Panc1 (cell line): Measurements from ENCODE around the gene IRGC. TPM values are rescaled to one million over a fixed set of nuclear protein-coding genes. Genes with fewer than 3 reads are reported as not detected.

ENCODE experiments used
- ATAC-seq: fragments of 200-7000 bp; cut with Tn5 transposase; 2 replicates; pipeline ENCODE4 v1.9.1; 2020; ENCODE audit warnings: mild to moderate bottlenecking, moderate library complexity
- BruUV-seq: library from RNA; stranded (reverse); fragments of 400-500 nt; replicated peaks from 2 replicates; lab custom pipeline; 2021; lab: Mats Ljungman, UMichigan
- CTCF ChIA-PET: fragments of 300-600 bp; sonication (Branson Sonifier 250); formaldehyde crosslinking; loops from one replicate; lab custom pipeline; 2022; ENCODE audit warnings: antibody characterized with exemption; lab: Charles Lee
- POLR2A ChIA-PET: fragments of 300-600 bp; sonication (Branson Sonifier 250); formaldehyde crosslinking; loops from one replicate; lab custom pipeline; 2022; ENCODE audit warnings: antibody characterized with exemption; lab: Charles Lee
- DNase-seq: peaks from one replicate; pipeline ENCODE4 v3.0.0-alpha.2; 2010; ENCODE audit warnings: low read depth, low spot score
- H3K27ac ChIP-seq: 2 replicates; pipeline ENCODE4 v1.5.1; 2011; ENCODE audit warnings: mild to moderate bottlenecking, low read length, inconsistent platforms
- H3K27me3 ChIP-seq: fragments of 200-500 bp; sonication (Bioruptor generic); 2 replicates; pipeline ENCODE4 v1.6.0; 2014; ENCODE audit warnings: low read length, inconsistent platforms; ENCODE audit not compliant: control insufficient read depth, insufficient read depth
- H3K36me3 ChIP-seq: fragments of 200-500 bp; sonication (Bioruptor generic); 2 replicates; pipeline ENCODE4 v1.5.1; 2014; ENCODE audit warnings: inconsistent platforms, mild to moderate bottlenecking, low read length, moderate library complexity; ENCODE audit not compliant: control insufficient read depth, insufficient read depth
- H3K4me1 ChIP-seq: 2 replicates; pipeline ENCODE4 v1.5.1; 2011; ENCODE audit warnings: inconsistent platforms, mild to moderate bottlenecking, low read length, moderate library complexity; ENCODE audit not compliant: control insufficient read depth, insufficient read depth
- H3K4me3 ChIP-seq, 2 experiments: 2 replicates each; pipeline ENCODE4 v1.5.1; 2011 to 2012; ENCODE audit warnings: low read depth in 2 of 2, low read length in 2 of 2, mild to moderate bottlenecking in 2 of 2, inconsistent platforms in 1 of 2, moderate library complexity in 1 of 2
- H3K9me3 ChIP-seq: fragments of 200-500 bp; sonication (Bioruptor generic); 2 replicates; pipeline ENCODE4 v1.5.1; 2014; ENCODE audit warnings: low read depth, mild to moderate bottlenecking, inconsistent platforms, low read length, moderate library complexity; ENCODE audit not compliant: control insufficient read depth, insufficient read depth
- CTCF ChIP-seq: fragments of 450-650 bp; IDR thresholded peaks from 2 replicates; pipeline ENCODE4 v1.5.1; 2017; ENCODE audit warnings: mild to moderate bottlenecking
- POLR2AphosphoS5 ChIP-seq: IDR thresholded peaks from 2 replicates; pipeline ENCODE4 v1.6.1; 2012; ENCODE audit warnings: mild to moderate bottlenecking, low read depth, low read length, moderate library complexity
- REST ChIP-seq, 2 experiments: IDR thresholded peaks; 2 replicates each; pipeline ENCODE4 v1.6.1; 2011 to 2012; ENCODE audit warnings: low read depth in 2 of 2, control low read depth in 1 of 2, low read length in 1 of 2, mild to moderate bottlenecking in 1 of 2, moderate library complexity in 1 of 2; ENCODE audit not compliant: insufficient read depth in 1 of 2
- SIN3A ChIP-seq: IDR thresholded peaks from 2 replicates; pipeline ENCODE4 v1.6.1; 2012; ENCODE audit warnings: low read depth, mild to moderate bottlenecking, low read length, moderate library complexity, borderline replicate concordance; ENCODE audit not compliant: insufficient read depth
- TCF7L2 ChIP-seq: IDR thresholded peaks from 2 replicates; pipeline ENCODE4 v1.6.1; 2011; ENCODE audit warnings: mild to moderate bottlenecking, low read depth, low read length, inconsistent platforms
- in situ Hi-C: cut with HindIII; loops from 2 replicates; pipeline ENCODE4 v1.10.0; 2016; ENCODE audit warnings: low sequenced_read_pairs, low pct_unique_long_range_greater_than_20kb
- intact Hi-C: fragments of 100-400 bp; cut with micrococcal nuclease; formaldehyde crosslinking; loops from one replicate; pipeline ENCODE4 v1.10.0; 2022; ENCODE audit not compliant: unreplicated experiment
- total RNA-seq: library from RNA; stranded (reverse); gene quantifications from one replicate; pipeline ENCODE4 v1.2.1, GENCODE V29; 2021; ENCODE audit not compliant: unreplicated experiment

IRGC gene
- total RNA-seq, 1 experiment from 2014 or later: not detected

GRCh38 chr19:43705729-43706128 lies 10.1 kb upstream of the IRGC start:
- intact Hi-C loops: no loop called here
- H3K9me3 ChIP-seq: no peaks in the 10 kb centered on the region
- in situ Hi-C loops: no loop called here
- ATAC-seq (no peak), DNase-seq (no peak)
- H3K27me3 ChIP-seq: no peaks in the 10 kb centered on the region
- H3K27ac ChIP-seq: no peak overlapping the region
- no TSS peak for BruUV-seq
- TF ChIP-seq TCF7L2 (no peak), REST (IDR thresholded peaks at IDR 0.05; ENCODE audit: insufficient read depth in 1 of 2, low read depth in 2 of 2, low read length in 1 of 2) (no peak), SIN3A (no peak), CTCF (no peak), POLR2AphosphoS5 (no peak)
- H3K4me3 ChIP-seq: no peak overlapping the region
- H3K4me1 ChIP-seq: no peaks in the 10 kb centered on the region; the same call in 1 of the 2 replicates
- ChIA-PET POLR2A (no interaction called here), CTCF (interaction anchor here (0.7 kb wide), 1 partner anchor 31 kb away, joined by 13 read pairs; no protein-coding TSS in a partner anchor)
- no peaks in the 10 kb centered on the region for H3K36me3 ChIP-seq

GRCh38 chr19:43707158-43707712 lies 8.6 kb upstream of the IRGC start:
- ChIA-PET POLR2A (no interaction called here), CTCF (no interaction called here)
- no peak overlapping the region for H3K4me3 ChIP-seq
- DNase-seq (no peak), ATAC-seq (no peak)
- no peaks in the 10 kb centered on the region; the same call in 1 of the 2 replicates for H3K4me1 ChIP-seq
- H3K9me3 ChIP-seq: no peaks in the 10 kb centered on the region
- TF ChIP-seq REST (IDR thresholded peaks at IDR 0.05; ENCODE audit: insufficient read depth in 1 of 2, low read depth in 2 of 2, low read length in 1 of 2) (no peak), SIN3A (no peak), CTCF (no peak), TCF7L2 (no peak), POLR2AphosphoS5 (no peak)
- H3K36me3 ChIP-seq: no peaks in the 10 kb centered on the region
- H3K27ac ChIP-seq: no peak overlapping the region
- intact Hi-C loops: no loop called here
- no TSS peak for BruUV-seq
- no peaks in the 10 kb centered on the region for H3K27me3 ChIP-seq
- in situ Hi-C loops: no loop called here
